Gastroesophageal sphincter (tissue), 4 donors: Measurements from ENCODE around the gene MFSD6L. TPM values are rescaled to one million over a fixed set of nuclear protein-coding genes. Genes with fewer than 3 reads are reported as not detected.

Source experiments
- ATAC-seq: fragments of 150-250 bp; one replicate; pipeline ENCODE4 v1.9.1; 2016; ENCODE audit warnings: mild to moderate bottlenecking, moderate library complexity
- H3K27ac ChIP-seq, 4 donors: fragments of 200-600 bp; sonication (generic) in 3 of 4; 1 replicate in 3 of 4; 2 replicates in 1 of 4; pipeline ENCODE4 v1.5.1; 2016 to 2019
- H3K27me3 ChIP-seq: fragments of 200-600 bp; sonication (generic); one replicate; pipeline ENCODE4 v1.5.1; 2019
- H3K36me3 ChIP-seq, 2 donors: fragments of 200-600 bp; sonication (generic); one replicate each; pipeline ENCODE4 v1.5.1; 2019; ENCODE audit warnings: control low read depth in 1 of 2
- H3K4me1 ChIP-seq, 3 donors: fragments of 200-600 bp; sonication (generic); 1 replicate in 2 of 3; 2 replicates in 1 of 3; pipeline ENCODE4 v1.5.1; 2016 to 2019; ENCODE audit warnings: control low read depth in 2 of 3
- H3K4me3 ChIP-seq, 2 donors: fragments of 200-600 bp; sonication (generic); one replicate each; pipeline ENCODE4 v1.5.1; 2019; ENCODE audit warnings: mild to moderate bottlenecking in 1 of 2, moderate library complexity in 1 of 2
- H3K9me3 ChIP-seq, 3 donors: fragments of 200-600 bp; sonication (generic); one replicate each; pipeline ENCODE4 v1.5.1; 2017 to 2019; ENCODE audit warnings: control low read depth in 2 of 3
- EP300 ChIP-seq: sonication (generic); formaldehyde crosslinking; IDR thresholded peaks from one replicate; pipeline ENCODE4 v1.6.1; 2017; ENCODE audit warnings: antibody characterized with exemption, mild to moderate bottlenecking
- POLR2A ChIP-seq, 2 donors: fragments of 450-650 bp; IDR thresholded peaks; one replicate each; pipeline ENCODE4 v1.6.1; 2017; ENCODE audit warnings: antibody characterized with exemption in 2 of 2, mild to moderate bottlenecking in 2 of 2, moderate library complexity in 1 of 2
- POLR2AphosphoS5 ChIP-seq: sonication (generic); formaldehyde crosslinking; IDR thresholded peaks from one replicate; pipeline ENCODE4 v1.6.1; 2017; ENCODE audit warnings: antibody characterized with exemption
- WGBS, 2 donors: methylation state at CpG; one replicate each; pipeline ENCODE4 v1.1.5; 2018; ENCODE audit warnings: low coverage in 1 of 2; 5-methylcytosine and 5-hydroxymethylcytosine counted together
- total RNA-seq, 4 donors: library from RNA; depleted of rRNA; stranded (reverse); fragments of >200 nt; gene quantifications; one replicate each; pipeline ENCODE4 v1.1.0, GENCODE V29; 2016
- TF ChIP-seq, protein P1 (sequence below), 4 experiments: fragments of 200-600 bp in 2 of 4; fragments of 450-650 bp in 2 of 4; sonication (generic) in 1 of 4; IDR thresholded peaks; one replicate each; pipeline ENCODE4 v1.5.1; 2017 to 2019; ENCODE audit warnings: antibody characterized with exemption in 4 of 4, mild to moderate bottlenecking in 2 of 4, moderate library complexity in 2 of 4

MFSD6L gene
- total RNA-seq, 4 donors from 2014 or later, result 0.12 TPM; not detected in 3

DNA sequence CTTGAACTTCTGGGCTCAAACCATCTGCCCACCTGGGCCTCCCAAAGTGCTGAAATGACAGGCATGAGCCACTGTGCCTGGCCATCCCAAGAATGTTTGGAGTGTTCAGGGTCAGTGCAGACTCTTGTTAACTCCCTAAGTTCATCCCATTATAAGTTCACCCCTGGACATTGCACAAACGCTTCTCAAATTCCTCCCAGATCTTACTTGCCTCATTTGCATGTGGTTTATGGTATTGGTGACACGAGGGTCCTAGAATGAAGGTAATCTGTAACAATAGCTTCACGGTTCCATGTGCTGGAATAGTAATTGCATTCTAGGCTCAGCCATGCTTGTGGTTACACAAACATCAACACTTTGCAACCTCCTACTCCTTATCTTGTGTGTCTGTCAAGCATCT, 49.5 kb downstream of the MFSD6L start:
- Histone ChIP-seq H3K27ac (no peak overlapping the region), H3K4me3 (no peak overlapping the region), H3K9me3 (no peaks in the 10 kb centered on the region), H3K36me3 (no peaks in the 10 kb centered on the region), H3K4me1 (peaks cover 0 to 16% (median 4%) of the 10 kb centered on the region in 3 donors), H3K27me3 (peaks cover 5% of the 10 kb centered on the region)
- TF ChIP-seq EP300, result no peak
- TF ChIP-seq POLR2AphosphoS5, result no peak
- TF ChIP-seq, protein P1, sequence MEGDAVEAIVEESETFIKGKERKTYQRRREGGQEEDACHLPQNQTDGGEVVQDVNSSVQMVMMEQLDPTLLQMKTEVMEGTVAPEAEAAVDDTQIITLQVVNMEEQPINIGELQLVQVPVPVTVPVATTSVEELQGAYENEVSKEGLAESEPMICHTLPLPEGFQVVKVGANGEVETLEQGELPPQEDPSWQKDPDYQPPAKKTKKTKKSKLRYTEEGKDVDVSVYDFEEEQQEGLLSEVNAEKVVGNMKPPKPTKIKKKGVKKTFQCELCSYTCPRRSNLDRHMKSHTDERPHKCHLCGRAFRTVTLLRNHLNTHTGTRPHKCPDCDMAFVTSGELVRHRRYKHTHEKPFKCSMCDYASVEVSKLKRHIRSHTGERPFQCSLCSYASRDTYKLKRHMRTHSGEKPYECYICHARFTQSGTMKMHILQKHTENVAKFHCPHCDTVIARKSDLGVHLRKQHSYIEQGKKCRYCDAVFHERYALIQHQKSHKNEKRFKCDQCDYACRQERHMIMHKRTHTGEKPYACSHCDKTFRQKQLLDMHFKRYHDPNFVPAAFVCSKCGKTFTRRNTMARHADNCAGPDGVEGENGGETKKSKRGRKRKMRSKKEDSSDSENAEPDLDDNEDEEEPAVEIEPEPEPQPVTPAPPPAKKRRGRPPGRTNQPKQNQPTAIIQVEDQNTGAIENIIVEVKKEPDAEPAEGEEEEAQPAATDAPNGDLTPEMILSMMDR (IDR thresholded peaks at IDR 0.05), result no peak
- no peak for TF ChIP-seq POLR2A (IDR thresholded peaks at IDR 0.05)
- ATAC-seq, result no peak
- WGBS, 2 donors, result 66% methylated on average over 2 of the region's 3 CpGs; no CpG with 5 or more reads in 1 of the 2 donors

DNA sequence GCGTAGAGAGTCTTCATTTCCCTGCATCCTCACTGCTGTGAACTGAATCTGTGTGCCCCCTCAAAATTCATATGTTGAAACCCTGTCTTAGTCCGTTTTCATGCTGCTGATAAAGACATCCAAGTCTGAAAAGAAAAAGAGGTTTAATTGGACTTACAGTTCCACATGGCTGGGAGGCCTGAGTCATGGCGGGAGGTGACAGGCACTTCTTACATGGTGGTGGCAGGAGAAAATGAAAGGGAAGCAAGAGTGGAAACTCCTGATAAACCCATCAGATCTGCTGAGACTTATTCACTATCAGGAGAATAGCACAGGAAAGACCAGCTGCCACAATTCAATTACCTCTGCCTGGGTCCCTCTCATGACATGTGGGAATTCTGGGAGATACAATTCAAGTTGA, 51.4 kb downstream of the MFSD6L start:
- H3K27me3 ChIP-seq, result no peaks in the 10 kb centered on the region
- H3K27ac ChIP-seq, result no peak overlapping the region
- ATAC-seq, result no peak
- H3K36me3 ChIP-seq, result no peaks in the 10 kb centered on the region
- TF ChIP-seq, protein P1 (IDR thresholded peaks at IDR 0.05), result no peak
- TF ChIP-seq POLR2A (IDR thresholded peaks at IDR 0.05), result no peak
- no peak for TF ChIP-seq POLR2AphosphoS5
- TF ChIP-seq EP300, result no peak
- H3K9me3 ChIP-seq, result no peaks in the 10 kb centered on the region
- WGBS, 2 donors, result 80 to 83% methylated on average over 2 to 3 of the region's 3 CpGs
- H3K4me1 ChIP-seq, result peaks cover 0 to 16% (median 4%) of the 10 kb centered on the region in 3 donors
- no peak overlapping the region for H3K4me3 ChIP-seq

Other genes starting within 250 kb of the MFSD6L start
- 10 to 100 TPM; 26.0 to 40.9 (median 34.6) TPM for gene MYH10, start 168.6 kb downstream of the MFSD6L start, total RNA-seq
- gene CCDC42, start 54.5 kb downstream of the MFSD6L start, total RNA-seq, result not detected
- gene SPDYE4, start 40.8 kb downstream of the MFSD6L start, total RNA-seq, result not detected
- gene PIK3R6, start 68.3 kb upstream of the MFSD6L start, total RNA-seq, result 1 to 10 TPM; 1.5 to 2.2 (median 2.0) TPM
- 10 to 100 TPM in 3 of 4 donors, 1 to 10 TPM in 1; 8.9 to 13.1 (median 11.9) TPM for gene PIK3R5, start 166.3 kb upstream of the MFSD6L start, total RNA-seq
- 100 to 1,000 TPM in 2 of 4 donors, 10 to 100 TPM in 2; 74.3 to 211 (median 107) TPM for gene NTN1, start 222.1 kb upstream of the MFSD6L start, total RNA-seq